GM19372 (cell line): ENCODE measurements around the gene PLA2G6.

Source experiments
- ATAC-seq: cut with Tn5 transposase; IDR thresholded peaks from one replicate; pipeline ENCODE4 v1.9.1; 2021; ENCODE audit warnings: mild to moderate bottlenecking, low read depth, moderate library complexity; ENCODE audit not compliant: unreplicated experiment

Gene PLA2G6

DNA sequence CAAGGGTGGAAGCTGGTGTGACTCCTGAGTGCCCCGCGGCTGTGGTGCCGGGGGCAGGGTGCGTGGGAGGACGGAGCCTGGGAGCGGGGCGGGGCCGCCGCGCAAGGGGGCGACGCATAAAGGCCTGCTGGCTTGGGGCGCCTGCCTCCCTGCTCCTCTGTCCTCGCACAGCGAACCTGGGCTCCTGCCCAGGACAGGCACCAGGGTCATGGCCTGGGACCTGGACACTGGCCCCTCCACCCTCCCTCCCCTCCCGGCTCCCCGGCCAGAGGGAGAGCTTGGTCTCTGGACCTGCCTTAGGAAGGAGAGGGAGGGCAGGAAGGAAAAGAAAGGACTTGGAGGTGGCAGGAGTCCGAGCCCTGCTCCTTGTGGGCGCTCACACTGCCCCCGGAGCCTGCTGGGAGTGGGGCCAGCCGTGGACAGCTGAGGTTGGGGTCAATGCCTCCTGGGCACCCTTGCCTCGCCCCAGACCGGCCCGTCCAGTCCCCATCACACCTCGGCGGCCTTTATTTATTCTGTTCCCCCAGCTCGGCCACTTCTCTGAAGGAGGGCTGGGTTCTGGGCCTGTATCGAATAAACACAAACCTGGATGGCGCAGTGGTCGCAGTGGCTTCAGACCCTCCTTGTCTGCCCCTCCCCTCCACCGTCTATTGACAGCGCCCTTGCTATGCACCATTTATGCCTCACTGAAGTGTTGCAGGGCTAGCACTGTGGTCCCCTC lies 106.4 kb downstream of the PLA2G6 start:
- no peak for ATAC-seq

DNA sequence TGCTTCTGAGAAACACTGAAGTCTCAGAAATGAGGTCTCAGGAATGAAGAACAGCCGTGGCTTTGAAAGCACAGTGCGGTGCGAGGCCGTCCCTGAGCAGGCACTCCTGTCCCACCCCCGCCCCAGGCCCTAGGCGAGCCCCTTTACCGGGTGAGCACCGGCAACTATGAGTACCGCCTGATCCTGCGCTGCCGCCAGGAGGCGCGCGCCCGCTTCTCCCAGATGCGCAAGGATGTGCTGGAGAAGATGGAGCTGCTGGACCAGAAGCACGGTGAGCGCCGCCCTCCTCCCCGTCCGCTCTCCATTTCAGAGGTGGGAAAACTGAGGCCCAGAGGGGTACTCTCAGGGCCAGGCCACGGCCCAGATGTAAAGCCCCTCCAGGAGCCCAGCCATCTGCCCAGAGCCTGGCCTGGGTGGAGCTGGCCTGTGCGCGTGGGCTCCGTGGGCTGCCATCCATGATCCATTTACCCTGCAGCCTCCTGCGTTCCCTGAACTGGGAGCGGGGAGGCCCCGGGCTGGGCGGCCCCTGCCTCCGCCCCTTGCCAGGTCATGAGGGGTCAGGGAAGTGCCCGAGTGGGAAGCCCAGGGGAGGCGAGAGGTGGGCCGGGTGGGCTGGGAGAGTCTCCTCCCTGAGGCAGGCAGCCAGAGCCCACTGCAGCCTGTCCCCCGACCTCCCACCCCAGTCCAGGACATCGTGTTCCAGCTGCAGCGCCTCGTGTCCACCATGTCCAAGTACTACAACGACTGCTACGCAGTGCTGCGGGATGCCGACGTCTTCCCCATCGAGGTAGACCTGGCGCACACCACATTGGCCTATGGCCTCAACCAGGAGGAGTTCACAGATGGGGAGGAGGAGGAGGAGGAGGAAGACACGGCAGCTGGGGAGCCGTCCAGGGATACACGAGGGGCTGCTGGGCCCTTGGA lies 107.2 kb downstream of the PLA2G6 start:
- no peak for ATAC-seq

DNA sequence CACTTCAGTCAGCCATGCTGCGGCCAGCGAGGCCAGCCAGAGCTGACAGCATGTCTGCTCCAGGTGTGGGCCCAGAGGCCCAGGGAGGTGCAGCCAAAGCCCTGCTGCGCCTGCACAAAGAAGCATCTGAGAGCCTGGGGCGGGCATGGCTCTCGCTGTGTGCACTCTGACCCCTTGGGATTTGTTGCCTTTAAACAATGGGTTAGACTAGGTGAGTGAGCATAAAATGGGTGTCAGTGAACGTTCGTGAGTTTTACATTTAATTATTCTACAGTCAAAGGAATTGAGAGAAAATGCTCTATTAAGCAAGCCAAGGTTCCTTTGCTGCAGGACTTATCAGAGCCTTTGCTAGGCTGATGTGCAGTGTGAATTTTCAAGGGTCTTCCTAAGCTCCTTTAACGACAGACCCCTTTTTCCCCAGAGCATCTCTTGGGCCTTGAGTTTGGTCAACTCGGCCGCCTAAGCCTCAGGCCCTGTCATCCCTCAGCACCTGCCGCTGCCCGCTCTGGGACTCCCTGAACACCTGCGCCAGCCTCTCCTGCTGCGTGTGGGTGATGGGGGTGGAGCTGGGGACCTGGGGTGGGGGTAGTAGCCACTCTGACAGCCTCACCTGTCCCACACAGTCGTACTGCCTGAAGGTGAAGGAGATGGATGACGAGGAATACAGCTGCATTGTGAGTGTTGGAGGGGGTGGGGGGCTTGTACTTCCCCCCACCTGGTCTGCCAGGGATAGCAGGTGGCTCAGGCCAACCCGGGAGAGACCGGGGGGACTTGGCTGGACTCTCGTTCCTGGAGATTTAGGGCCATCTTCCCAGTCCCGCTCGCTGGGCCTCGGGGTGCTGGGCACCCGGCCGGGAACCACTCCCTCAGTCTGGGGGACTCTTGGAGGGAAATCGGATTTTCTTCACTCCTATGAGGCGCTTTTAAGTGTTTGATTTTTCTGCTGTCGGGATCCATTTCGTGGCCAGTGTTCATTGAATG lies 108.2 kb downstream of the PLA2G6 start:
- no peak for ATAC-seq

DNA sequence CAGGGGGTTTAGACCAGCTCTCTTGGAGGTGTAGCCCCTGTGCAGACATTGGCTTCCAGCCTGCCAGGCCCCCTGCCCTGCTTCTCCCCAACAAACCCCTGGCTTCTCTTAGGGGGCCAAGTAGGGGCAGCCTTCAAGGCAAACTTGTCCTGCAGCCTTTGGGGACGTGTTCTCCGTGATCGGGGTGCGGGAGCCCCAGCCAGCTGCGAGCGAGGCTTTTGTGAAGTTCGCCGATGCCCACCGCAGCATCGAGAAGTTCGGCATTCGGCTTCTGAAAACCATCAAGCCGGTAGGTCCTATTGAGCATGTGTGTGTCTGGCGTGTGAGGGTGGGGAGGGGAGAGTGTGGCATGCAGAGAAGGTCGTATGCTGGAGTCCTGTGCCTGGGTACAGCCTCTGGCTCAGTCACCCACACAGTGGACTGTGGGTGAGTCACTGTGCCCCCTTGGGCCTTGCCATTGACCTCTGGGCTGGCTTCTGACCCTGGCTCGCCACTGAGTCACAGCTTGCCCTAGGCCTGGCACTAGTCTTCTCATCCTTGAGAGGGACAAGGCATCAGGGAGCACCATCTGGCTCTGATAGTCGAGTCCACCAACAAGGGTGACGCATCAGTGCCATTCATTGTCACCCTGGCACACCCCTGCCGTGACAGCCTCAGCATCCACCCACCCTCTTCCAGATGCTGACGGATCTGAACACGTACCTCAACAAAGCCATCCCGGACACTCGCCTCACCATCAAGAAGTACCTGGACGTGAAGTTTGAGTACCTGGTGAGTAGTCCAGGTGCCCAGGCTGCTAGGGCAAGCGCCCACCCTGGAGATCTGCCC lies 109.1 kb downstream of the PLA2G6 start:
- ATAC-seq = no peak

DNA sequence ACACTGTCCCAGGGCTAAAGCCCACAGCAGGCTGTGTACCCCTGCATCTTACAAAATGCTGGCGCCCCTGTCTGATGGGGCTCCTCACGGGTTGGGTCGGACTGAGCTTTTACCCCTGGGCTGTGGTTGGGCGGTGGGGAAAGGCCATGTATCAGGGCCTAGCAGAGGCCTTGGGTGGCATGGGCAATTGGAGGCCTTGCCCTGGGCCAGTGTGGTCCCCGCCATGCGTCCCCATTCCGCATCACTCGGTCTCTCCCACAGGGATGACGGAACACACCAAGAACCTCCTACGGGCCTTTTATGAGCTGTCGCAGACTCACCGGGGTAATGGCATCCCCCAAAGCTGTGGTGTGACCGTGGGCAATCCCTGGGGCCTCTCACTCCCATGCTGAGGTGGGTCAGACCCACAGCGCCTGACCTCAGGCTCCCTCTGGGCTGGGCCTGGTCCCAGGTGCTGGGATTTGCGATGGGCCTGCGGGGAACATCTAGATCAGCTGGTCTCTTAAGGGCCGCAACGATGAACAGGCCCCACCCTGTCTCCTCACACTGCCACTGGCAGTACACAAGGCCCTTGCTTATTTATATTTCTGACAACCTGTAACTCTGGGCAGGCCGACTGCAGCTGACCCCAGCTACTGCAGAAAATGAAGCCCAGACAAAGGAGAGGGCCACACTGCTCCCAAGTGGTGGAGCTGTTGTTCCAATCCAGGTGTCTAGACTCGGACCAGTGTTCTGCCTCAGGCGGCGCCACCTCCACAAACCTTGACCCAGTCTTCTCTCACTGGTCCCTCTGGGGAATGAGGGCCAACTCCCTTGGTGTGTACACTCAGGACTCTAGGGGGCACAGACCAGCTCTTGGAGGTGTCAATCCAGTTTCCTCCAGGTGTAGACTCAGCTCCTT lies 110.0 kb downstream of the PLA2G6 start:
- no peak for ATAC-seq

DNA sequence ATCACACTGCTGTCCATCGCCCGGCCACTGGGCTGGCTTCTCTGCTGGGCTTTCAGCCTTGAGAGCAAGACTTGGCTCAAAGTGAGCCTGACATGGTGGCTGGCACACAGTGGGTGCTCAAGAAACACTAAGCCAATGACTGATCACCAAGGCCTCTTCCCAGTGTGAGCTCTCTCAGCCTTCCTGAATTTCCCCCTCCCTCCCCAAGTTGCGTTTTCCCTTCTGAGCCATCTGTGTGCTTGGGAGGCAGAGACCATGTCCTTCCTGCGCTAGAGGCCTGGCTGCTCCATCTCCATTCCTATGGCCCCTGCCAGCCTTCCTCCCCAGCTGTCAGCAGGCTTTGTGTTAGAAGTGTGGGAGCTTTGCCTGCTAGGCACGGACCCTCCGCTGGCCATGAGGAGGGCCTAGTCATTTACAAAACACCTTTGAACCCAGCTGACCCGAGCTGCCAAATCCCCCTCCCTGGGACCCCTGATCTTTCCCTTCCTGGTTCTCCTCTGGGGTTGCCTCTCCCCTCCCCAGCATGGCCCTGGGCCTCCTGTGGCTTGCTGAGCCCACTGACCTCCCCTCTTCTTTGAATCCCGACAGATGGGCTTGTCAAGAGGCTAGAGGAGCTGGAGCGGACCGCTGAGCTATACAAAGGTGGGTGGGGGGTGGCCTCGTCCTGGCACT lies 111.2 kb downstream of the PLA2G6 start:
- ATAC-seq = no peak

DNA sequence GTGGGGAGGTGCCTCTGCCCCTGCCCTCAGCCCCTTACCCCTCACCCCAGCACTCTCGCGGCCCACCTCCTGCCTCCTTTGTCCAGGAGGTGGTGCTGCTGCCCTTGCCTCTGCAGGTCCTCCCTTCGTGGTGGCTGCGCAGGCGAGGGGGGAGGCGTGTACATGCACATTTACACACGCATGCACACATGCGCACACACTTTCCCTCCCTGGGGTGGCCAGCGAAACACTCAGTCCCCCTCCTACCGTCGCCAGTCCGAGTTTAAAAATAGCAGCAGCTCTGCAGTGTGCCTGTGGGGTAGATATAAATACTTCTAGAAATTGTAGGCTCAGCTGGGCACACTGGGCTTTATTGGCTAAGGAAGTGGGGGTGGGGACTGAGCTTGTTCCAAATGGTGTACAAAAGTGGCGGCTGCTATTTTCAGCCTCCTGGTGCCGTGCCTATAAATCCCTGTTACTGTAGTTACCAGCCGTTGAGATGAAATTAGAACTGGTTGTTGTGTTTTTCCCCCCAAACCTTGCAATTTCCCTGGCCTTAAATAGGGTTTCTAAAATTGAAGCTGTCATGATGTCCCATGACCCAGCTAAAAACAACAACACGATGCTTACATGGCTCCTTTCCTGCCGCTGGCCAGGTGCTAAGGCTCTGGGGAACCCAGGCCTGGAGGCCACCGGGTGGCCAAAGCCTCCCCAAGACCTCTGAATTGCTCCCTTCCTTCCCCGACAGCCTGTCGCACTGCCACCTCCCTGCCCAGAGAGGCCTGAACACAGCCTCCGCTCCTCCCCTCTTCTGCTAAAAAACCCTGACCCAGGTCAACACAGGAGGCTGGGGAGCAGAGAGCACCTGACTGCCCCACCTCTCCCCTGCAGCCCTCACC lies 112.0 kb downstream of the PLA2G6 start:
- ATAC-seq = no peak

DNA sequence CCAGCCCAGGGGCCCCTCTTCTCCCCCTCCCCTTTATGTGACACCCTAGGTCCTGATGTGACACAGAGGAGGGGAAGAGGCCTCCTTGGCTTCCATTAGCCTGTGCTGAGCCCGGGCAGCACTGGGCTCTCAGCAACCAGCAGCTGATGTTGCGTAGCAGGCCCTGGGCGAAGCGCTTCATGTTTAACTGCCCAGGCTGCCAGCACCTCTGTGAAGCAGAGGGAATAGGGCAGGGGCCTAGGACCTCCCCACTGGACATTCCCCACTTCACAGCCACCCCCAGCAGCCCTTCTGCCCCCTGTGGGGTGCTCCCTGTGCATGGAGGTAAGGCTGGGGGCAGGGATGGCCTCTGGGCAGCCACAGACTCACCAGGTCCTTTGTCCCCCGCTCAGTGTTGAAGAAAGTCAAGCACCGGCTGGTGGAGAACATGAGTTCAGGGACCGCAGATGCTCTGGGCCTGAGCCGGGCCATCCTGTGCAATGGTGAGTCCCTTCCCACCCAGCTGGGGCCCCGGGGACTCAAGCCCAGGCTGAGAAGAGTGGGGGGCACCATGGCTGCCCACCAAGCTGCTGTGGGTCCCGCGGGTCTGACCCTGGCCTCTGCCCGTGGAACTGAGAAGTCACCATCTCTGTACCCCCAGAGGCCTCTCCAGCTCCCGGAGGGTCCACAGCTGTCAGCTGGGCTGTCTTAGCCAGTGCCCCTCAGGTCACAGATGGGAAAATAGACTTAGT lies 112.8 kb downstream of the PLA2G6 start:
- ATAC-seq = no peak

DNA sequence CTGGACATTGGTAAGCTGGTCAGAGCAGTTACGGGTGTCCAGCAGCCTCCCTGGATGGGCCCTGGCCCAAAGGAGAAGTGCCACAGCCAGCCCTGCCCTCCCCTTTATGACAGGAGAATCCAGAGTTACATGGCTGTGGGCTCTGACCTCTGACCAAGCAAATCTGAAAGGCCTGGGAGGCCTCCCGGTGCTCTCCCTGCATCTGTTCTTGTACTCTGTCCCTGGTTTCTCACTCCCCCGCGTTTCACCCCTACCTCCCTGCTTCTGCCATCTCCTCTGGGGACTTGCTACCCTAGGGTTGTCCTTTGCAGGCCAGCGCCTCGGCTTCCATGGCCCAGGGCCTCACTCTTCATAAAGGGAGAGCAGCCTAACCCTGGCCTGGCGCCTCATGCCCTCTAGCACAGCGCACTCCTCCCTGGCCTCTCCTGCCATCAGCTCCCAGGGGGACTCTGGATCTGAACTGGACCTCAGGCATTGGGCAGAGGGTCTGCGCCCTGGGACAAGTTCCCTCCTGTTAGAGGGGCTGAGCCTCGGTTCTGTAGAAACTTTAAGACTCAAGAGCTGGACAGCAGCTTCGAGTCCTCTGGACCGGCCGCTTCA lies 113.8 kb downstream of the PLA2G6 start:
- ATAC-seq = no peak

DNA sequence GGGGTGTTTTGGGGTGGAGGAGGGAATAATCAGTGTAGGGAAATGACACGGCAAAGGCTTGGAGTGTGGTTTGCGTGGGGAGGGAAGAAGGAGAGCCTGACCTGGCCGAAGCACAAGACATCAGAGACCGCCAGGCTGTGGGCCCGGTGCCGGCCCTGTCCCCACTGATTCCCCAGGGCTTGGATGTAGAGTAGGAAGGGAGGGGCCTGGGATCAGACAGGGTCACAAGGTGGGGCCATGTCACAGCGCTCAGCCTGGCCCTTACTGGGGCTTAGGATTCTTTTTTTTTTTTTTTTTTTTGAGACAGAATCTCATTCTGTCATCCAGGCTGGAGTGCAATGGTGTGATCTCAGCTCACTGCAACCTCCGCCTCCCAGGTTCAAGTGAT lies 114.6 kb downstream of the PLA2G6 start:
- ATAC-seq = no peak

DNA sequence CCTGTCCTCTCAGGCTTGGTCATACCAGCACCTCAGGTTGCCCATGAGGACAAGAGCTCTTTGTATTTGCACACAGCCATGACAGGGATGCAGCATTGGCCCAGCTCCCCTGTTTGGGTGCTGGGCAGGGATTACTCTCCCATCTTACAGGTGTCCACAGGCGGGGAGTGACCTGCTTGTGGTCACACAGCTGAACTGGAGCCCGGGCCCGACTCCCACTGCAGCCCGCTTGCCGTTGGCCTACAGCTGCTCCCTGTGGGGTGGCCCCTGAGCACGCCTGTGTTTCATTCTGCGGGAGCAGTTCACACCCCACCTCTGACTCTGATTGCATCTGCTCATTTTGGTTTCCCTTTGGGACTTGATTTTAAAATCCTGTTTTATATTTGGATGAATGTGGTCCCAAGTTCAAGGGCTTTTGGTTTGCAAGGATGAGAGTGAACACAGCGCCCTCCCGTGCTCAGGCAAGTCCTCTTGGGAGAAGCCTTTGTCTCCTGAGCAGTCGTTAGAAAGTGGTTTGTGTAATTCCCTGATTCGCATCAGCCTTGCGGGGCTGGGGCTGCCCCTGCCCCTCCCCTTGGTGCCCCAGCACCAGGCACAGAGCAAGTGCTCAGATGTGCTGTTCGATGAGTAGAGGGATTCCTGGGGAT lies 115.1 kb downstream of the PLA2G6 start:
- no peak for ATAC-seq

DNA sequence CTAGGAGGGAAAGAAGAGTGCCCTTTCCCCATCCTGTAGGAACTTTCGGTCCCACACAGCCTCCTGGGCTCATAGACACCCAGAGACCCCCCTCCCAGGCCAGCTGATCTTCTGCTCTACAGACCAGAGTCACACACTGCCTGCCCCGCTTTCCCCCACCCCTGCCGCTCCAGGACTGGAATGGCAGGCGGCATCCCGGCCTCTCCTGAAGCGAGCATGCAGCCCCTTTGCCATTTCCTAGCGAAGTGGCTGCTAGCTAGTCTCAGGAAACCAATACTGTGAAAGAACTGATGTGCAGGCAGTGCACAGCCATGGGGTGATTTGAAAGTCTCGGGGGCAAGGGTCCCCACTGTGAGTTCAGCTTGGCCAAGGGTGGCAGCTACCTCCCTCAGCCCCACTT lies 116.1 kb downstream of the PLA2G6 start:
- no peak for ATAC-seq

DNA sequence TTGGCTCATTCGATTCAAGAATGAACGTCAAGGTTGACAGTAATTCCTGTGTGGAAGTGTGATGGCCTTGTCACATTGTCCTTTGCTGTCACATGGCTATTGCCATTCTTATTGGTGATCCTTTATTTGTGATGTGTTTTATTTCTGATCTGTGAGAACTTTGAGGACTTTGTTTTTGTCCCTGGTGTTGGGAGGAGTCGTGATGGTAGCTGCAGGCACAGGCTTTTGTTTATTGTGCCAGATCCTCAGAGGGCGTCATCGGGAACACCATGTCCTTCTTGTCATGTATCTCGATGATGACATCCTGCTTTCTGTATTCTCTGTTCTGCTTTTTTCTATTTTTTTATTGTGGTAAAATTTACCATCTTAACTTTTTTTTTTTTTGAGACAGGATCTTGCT lies 118.8 kb downstream of the PLA2G6 start:
- no peak for ATAC-seq
